GM12865 (cell line): ENCODE measurements around the gene ETNK1.

Experiments
- DNase-seq: peaks from one replicate; pipeline ENCODE4 v3.0.0; 2010; ENCODE audit warnings: low read depth
- H3K4me3 ChIP-seq: 2 replicates; pipeline ENCODE4 v1.5.1; 2011; ENCODE audit warnings: mild to moderate bottlenecking, low read depth, low read length, control low read depth
- TF ChIP-seq, protein P1 (sequence below): IDR thresholded peaks from 2 replicates; pipeline ENCODE4 v1.5.1; 2011; ENCODE audit warnings: low read length, control low read depth, low read depth, inconsistent platforms; ENCODE audit not compliant: insufficient read depth; ENCODE audit errors: missing control alignments

ETNK1 gene

DNA sequence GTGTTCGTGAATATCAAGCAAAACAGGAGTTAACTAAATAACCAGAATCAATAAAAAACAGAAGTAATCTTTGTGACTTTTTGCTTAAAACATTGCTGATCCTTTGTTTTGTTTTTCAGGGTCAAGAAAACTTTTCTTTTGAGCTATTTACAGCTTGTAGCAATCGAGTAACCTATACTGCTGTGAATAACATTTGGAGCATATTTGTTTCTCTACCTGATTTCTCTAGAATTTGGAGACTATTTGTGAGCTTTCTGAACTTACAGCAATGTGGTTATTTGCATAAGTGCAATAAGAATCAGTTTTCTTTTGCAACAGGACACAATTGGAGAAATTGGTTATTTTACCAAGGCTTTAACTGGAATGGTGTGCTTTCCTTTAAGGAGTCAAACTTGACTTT, 7.3 kb upstream of the ETNK1 start:
- TF ChIP-seq, protein P1, sequence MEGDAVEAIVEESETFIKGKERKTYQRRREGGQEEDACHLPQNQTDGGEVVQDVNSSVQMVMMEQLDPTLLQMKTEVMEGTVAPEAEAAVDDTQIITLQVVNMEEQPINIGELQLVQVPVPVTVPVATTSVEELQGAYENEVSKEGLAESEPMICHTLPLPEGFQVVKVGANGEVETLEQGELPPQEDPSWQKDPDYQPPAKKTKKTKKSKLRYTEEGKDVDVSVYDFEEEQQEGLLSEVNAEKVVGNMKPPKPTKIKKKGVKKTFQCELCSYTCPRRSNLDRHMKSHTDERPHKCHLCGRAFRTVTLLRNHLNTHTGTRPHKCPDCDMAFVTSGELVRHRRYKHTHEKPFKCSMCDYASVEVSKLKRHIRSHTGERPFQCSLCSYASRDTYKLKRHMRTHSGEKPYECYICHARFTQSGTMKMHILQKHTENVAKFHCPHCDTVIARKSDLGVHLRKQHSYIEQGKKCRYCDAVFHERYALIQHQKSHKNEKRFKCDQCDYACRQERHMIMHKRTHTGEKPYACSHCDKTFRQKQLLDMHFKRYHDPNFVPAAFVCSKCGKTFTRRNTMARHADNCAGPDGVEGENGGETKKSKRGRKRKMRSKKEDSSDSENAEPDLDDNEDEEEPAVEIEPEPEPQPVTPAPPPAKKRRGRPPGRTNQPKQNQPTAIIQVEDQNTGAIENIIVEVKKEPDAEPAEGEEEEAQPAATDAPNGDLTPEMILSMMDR: no peak
- DNase-seq: no peak
- no peak overlapping the region for H3K4me3 ChIP-seq

DNA sequence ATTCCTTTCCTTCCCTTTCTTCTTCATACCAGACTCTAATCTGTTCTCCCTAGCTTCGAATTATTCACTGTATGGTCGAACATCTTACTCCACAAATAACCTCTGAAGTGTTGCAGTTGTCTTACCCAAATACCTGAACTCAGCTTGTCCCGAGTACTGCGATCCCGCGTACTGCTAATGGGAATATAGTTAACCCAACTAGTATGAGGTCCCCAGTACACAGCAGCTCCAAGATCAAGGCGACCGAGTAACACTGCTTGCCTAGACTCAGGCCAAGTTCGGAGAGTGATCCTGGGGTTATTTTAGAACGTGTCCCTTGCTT, 462 bp upstream of the ETNK1 start:
- H3K4me3 ChIP-seq: peak overlapping the region; percentile 94
- no peak for DNase-seq
- TF ChIP-seq, protein P1: no peak

DNA sequence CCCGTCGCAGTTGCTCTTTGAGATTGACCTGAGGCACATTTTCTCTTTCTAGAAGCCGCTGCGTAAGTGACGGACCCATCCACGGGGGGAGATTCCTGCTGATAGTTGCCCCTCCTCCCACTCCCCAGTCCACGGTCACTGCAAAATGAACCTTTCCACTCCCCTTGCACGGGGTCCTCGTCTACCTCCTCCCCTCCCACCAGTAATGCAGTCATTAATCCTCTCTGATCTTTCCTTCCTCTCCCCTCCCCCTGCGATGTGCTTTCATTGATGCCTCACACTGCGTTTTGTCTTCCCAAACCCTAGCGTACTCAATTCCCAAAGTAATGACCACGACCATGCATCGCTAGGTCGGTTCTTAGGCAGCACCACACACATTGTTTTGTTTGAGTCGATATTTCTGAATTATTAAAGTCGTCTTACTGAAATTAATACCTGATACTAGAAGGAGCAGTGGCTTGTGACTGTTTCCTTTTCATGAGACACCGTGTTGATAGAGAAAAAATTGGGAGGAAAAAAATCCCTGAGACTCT, 857 bp downstream of the ETNK1 start:
- TF ChIP-seq, protein P1: no peak
- no peak for DNase-seq

DNA sequence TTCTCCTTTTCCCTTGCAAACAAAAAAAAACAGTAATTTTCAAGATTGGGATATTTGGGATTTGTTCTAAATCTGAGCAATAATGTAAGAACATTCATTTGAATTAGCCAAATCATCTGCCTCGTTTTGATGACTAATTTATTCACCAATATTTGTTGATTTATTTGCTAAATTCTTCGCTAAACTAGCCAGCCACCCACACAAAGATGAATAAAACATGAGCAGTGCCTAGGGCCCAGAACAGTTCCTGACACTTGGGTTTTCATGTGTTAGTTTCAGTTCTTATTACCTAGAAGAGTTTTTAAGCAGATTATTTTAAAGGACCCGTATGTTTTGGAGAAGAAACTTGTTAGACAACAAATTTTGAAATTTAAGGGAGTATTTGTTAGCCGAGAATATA, 1.4 kb downstream of the ETNK1 start:
- DNase-seq: peak; percentile 60
- TF ChIP-seq, protein P1: no peak
- peak overlapping the region; percentile 94 for H3K4me3 ChIP-seq

More for the DNA sequence above, 857 bp downstream of the ETNK1 start:
- peak overlapping the region; percentile 94 for H3K4me3 ChIP-seq

DNA sequence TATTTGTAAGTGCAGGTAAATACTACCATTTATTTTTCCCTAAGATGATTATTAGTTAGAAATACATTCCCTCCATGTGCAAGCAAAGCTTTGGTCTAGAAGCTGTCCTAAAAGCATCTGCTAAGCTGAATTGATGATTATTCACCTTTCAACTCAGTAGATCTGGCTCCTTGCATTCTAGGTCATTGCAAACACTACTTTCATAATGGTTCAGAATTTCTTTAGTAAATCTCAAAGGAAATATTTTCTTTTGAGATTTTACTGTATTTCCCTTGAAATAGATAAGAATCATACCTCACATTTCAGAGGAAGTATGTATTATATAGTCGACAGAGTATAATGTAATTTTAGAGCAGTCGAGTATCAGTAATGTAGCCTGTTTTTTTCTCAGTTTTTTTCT, 2.4 kb downstream of the ETNK1 start:
- peak overlapping the region; percentile 94 for H3K4me3 ChIP-seq
- no peak for DNase-seq
- TF ChIP-seq, protein P1: no peak

DNA sequence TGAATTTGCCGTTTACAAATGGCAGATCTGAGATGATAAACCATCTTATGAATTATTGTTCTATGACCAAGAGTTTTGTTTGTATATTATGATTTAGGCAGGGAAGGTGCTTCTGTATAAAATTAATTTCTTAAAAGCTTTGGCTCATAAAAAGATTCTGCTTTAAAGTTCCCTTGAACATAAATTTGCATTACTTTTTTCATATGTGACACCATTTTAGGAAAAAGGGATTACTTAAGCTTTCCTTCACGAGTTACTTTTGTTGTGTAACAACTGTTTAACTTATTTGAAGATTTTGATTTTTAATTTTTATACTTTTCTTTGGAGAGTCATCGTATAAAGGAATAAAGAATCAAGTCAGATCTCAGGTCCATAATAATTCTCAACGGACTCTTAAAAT, 3.3 kb downstream of the ETNK1 start:
- TF ChIP-seq, protein P1: no peak
- no peak for DNase-seq
- H3K4me3 ChIP-seq: peak overlapping the region; percentile 94

DNA sequence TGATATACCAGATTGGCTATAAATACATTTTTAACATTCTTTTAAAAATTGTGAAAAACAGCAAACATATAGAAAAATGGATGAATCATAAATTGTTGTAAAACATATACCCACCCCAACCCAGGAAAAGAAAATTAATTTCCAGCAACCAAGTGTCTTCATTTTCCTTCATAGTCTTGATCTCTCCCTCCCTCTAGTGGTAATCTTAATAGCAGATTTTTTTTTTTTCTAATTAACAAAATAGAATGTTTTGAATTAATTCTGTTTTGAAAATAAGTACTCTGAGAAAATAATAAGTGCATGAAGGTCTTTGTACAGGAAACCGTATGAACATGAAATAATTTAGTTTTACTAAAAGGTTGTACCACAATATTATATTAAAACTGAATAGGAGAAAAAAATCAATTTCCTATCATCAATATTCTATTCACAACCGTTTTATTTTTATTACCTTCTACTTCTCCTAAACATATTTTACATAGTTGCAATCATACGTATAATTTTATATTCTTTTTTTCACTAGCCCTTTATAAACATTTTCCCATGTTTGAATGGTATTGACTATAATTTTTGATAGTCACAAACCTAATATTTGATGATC, 7.0 kb downstream of the ETNK1 start:
- TF ChIP-seq, protein P1: peak; percentile 31
- DNase-seq: no peak
- no peak overlapping the region for H3K4me3 ChIP-seq
